Adrenal gland (tissue), 12 donors: ENCODE measurements around the gene DPP10. TPM values are rescaled to one million over a fixed set of nuclear protein-coding genes. Genes with fewer than 3 reads are reported as not detected.

ENCODE experiments used
- DNase-seq, 7 donors: peaks; one replicate each; pipeline ENCODE4 v3.0.0-alpha.2; 2019 to 2020
- H3K27ac ChIP-seq, 5 donors: fragments of 200-600 bp; sonication (generic) in 4 of 5; 1 replicate in 3 of 5; 2 replicates in 2 of 5; pipeline versions ENCODE4 v1.5.1 to v1.8.0; 2016 to 2020; ENCODE audit warnings: mild to moderate bottlenecking in 1 of 5
- H3K27me3 ChIP-seq: fragments of 200-600 bp; 2 replicates; pipeline ENCODE4 v1.8.0; 2021
- H3K36me3 ChIP-seq, 2 donors: fragments of 200-600 bp; replicated peaks in 1 of 2; 1 replicate in 1 of 2; 2 replicates in 1 of 2; pipeline versions ENCODE4 v1.5.1 to v1.8.0; 2018 to 2022
- H3K4me1 ChIP-seq, 2 donors: fragments of 200-600 bp; replicated peaks in 1 of 2; 1 replicate in 1 of 2; 2 replicates in 1 of 2; pipeline versions ENCODE4 v1.5.1 to v1.8.0; 2018 to 2021
- H3K4me3 ChIP-seq, 4 donors: fragments of 200-600 bp; sonication (generic) in 3 of 4; one replicate each; pipeline ENCODE4 v1.5.1; 2016 to 2018
- H3K9me3 ChIP-seq, 3 donors: fragments of 200-600 bp; sonication (generic) in 1 of 3; replicated peaks in 1 of 3; 1 replicate in 2 of 3; 2 replicates in 1 of 3; pipeline versions ENCODE4 v1.5.1 to v1.8.0; 2016 to 2021
- POLR2A ChIP-seq, 2 donors: fragments of 450-650 bp; IDR thresholded peaks; one replicate each; pipeline ENCODE4 v1.6.1; 2017; ENCODE audit warnings: antibody characterized with exemption in 2 of 2, mild to moderate bottlenecking in 2 of 2, moderate library complexity in 1 of 2
- WGBS, 4 donors: extraction: QIAGEN DNeasy Blood & Tissue Kit in 2 of 4; methylation state at CpG; one replicate each; pipeline versions ENCODE4 v1.1.5 to v1.1.7; 2013 to 2017; 5-methylcytosine and 5-hydroxymethylcytosine counted together
- intact Hi-C, 2 donors: fragments of 100-400 bp; cut with DNase I; formaldehyde crosslinking; loops; one replicate each; pipeline versions ENCODE4 v1.14.1 to v1.15.0; 2022 to 2023
- polyA plus RNA-seq, 3 donors: library from polyadenylated mRNA; stranded (reverse); fragments of 200-250 nt in 2 of 3; fragments of 350-450 nt in 1 of 3; fragmentation: Illumina TruSeq in 1 of 3; extraction: RNeasy Lipid Tissue Mini Kit (QIAGEN cat#74804) in 1 of 3; gene quantifications; one replicate each; pipeline ENCODE4 v1.2.3, GENCODE V29; 2013 to 2014
- total RNA-seq, 9 donors: library from RNA; depleted of rRNA in 4 of 9; stranded (reverse); fragments of >200 nt in 4 of 9; fragments of 120-200 nt in 1 of 9; fragmentation: NEBNext Ultra II Directional in 1 of 9; extraction: Animal tissue kit (Norgen Biotek cat#: 25700) in 1 of 9; gene quantifications; one replicate each; pipeline versions ENCODE4 v1.1.0 to v1.2.4, GENCODE V29; 2013 to 2023
- TF ChIP-seq, protein P1 (sequence below), 6 experiments: fragments of 450-650 bp in 4 of 6; fragments of 200-600 bp in 2 of 6; sonication (generic) in 1 of 6; IDR thresholded peaks; 1 replicate in 5 of 6; 2 replicates in 1 of 6; pipeline versions ENCODE4 v1.5.1 to v1.8.0; 2016 to 2021; ENCODE audit warnings: antibody characterized with exemption in 6 of 6, mild to moderate bottlenecking in 2 of 6, moderate library complexity in 1 of 6
- donor health status: healthy with polysubstance abuse.
- donor health status: Bipolar disorder and iron deficiency.
- donor health status: DM: yes; HTN: yes; CAD: no.
- donor health status: DM: no; HTN: no; CAD: no.
- donor health status: DM: no; HTN: no; CAD: no.
- donor health status: DM: yes; HTN: yes; CAD: no.

Gene DPP10
- total and polyA plus RNA-seq, 12 donors = 5.2 to 257 (median 32.0) TPM

DNA sequence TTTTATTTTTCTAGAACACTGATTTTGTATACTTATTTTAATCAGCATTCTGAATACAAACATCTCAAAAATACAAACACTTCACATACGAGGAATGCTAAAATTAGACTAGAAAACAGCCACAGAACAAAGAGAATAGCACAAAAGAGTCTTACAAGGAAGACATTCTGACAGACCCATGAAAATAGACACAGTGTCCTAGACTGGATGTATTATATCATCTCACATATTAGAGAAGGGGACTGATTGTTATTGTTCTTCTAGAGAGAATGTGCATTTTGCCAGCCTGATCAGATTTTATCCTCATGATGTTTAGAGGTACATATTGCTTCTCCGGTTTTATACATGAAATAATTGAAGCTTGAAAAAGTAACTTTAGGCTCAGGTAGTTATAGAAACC lies 357.9 kb downstream of the DPP10 start:
- H3K27ac ChIP-seq = no peak overlapping the region
- no peak overlapping the region for H3K4me3 ChIP-seq
- H3K4me1 ChIP-seq = no peaks in the 10 kb centered on the region
- TF ChIP-seq, protein P1, sequence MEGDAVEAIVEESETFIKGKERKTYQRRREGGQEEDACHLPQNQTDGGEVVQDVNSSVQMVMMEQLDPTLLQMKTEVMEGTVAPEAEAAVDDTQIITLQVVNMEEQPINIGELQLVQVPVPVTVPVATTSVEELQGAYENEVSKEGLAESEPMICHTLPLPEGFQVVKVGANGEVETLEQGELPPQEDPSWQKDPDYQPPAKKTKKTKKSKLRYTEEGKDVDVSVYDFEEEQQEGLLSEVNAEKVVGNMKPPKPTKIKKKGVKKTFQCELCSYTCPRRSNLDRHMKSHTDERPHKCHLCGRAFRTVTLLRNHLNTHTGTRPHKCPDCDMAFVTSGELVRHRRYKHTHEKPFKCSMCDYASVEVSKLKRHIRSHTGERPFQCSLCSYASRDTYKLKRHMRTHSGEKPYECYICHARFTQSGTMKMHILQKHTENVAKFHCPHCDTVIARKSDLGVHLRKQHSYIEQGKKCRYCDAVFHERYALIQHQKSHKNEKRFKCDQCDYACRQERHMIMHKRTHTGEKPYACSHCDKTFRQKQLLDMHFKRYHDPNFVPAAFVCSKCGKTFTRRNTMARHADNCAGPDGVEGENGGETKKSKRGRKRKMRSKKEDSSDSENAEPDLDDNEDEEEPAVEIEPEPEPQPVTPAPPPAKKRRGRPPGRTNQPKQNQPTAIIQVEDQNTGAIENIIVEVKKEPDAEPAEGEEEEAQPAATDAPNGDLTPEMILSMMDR (IDR thresholded peaks at IDR 0.05) = no peak
- no peak for TF ChIP-seq POLR2A (IDR thresholded peaks at IDR 0.05)
- no peaks in the 10 kb centered on the region for H3K27me3 ChIP-seq
- H3K36me3 ChIP-seq = no peaks in the 10 kb centered on the region
- intact Hi-C loops = no loop called here
- no peaks in the 10 kb centered on the region for H3K9me3 ChIP-seq
- no peak for DNase-seq
- 64 to 80% (median 72%) methylated on average over 2 of the region's 2 CpGs for WGBS, 4 donors

DNA sequence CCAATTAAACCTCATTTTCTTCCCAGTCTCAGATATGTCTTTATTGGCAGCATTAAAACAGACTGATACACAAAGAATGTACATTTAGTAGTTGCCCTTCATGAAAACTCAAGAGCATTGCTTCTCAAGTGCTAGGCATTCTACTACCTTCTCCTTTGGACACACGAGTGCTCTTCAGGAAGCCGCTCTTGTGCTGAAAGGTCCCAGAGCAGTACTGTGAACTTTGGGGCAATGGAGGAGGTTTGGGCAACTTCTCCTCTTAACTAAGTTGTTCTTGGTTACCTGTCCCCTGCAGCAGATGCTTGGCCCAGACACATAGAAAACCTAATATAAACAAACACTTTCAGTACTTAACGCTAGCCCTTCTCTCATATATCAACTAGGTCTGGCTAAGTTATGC lies 362.8 kb downstream of the DPP10 start:
- Histone ChIP-seq H3K36me3 (no peaks in the 10 kb centered on the region), H3K4me1 (no peaks in the 10 kb centered on the region), H3K27me3 (no peaks in the 10 kb centered on the region), H3K9me3 (no peaks in the 10 kb centered on the region), H3K27ac (no peak overlapping the region), H3K4me3 (no peak overlapping the region)
- WGBS, 4 donors = 73 to 86% (median 83%) methylated on average over 3 of the region's 3 CpGs
- no peak for DNase-seq
- intact Hi-C loops = no loop called here
- no peak for TF ChIP-seq POLR2A (IDR thresholded peaks at IDR 0.05)
- TF ChIP-seq, protein P1 (IDR thresholded peaks at IDR 0.05) = no peak

DNA sequence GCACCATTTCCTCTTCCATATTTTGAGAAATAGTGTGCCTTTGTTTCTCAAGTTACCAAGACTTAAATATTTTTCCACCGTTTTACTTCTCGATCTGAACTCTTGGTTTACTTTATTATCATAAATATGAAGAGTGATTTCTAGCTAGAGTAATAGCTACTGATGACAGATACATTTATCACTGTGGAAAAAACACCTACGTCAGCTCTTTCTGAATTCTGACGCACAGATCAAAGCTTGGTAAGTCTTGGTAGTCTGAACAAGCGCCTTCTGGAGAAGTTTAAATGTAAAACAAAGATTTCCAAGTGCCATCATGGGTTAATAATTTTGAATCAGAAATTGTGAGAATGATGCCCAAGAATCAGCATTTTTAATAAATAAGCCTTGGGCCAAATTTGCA lies 367.7 kb downstream of the DPP10 start:
- H3K36me3 ChIP-seq = no peaks in the 10 kb centered on the region
- H3K27me3 ChIP-seq = no peaks in the 10 kb centered on the region
- no peak for DNase-seq
- H3K9me3 ChIP-seq = no peaks in the 10 kb centered on the region
- intact Hi-C loops = no loop called here
- 81 to 83% (median 83%) methylated on average over 5 of the region's 5 CpGs for WGBS, 4 donors
- H3K27ac ChIP-seq = no peak overlapping the region
- no peak overlapping the region for H3K4me3 ChIP-seq
- TF ChIP-seq, protein P1 (IDR thresholded peaks at IDR 0.05) = no peak
- no peak for TF ChIP-seq POLR2A (IDR thresholded peaks at IDR 0.05)
- no peaks in the 10 kb centered on the region for H3K4me1 ChIP-seq

DNA sequence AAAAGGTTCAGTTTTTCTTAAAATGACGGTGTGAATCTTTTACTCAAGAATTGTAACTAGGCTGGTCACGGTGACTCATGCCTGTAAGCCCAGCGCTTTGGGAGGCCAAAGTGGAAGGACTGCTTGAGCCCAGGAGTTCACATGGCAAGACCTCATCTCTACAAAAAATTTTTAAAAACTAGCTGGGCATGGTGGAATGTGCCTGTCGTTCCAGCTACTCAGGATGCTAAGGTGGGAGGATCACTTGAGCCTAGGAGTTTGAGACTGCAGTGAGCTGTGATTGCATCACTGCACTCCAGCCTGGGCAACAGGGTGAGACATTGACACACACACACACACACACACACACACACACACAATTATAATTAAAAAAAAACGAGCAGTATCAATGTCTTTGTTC lies 369.8 kb downstream of the DPP10 start:
- Histone ChIP-seq H3K4me1 (no peaks in the 10 kb centered on the region), H3K27me3 (no peaks in the 10 kb centered on the region), H3K4me3 (no peak overlapping the region), H3K27ac (no peak overlapping the region), H3K36me3 (no peaks in the 10 kb centered on the region), H3K9me3 (no peaks in the 10 kb centered on the region)
- no peak for DNase-seq
- WGBS, 4 donors = 69 to 78% (median 72%) methylated on average over 5 of the region's 5 CpGs
- intact Hi-C loops = no loop called here
- TF ChIP-seq, protein P1 (IDR thresholded peaks at IDR 0.05) = no peak
- TF ChIP-seq POLR2A (IDR thresholded peaks at IDR 0.05) = no peak
